ENCODE data around the gene SLIT1. TPM values are rescaled to one million over a fixed set of nuclear protein-coding genes. Genes with fewer than 3 reads are reported as not detected.

SLIT1 gene
- total and polyA plus RNA-seq, 2 of the 8 experiments (the other 6 are each of a cell fraction or from before 2014, with no cell fraction given) = 0.70 to 0.88 TPM

DNA sequence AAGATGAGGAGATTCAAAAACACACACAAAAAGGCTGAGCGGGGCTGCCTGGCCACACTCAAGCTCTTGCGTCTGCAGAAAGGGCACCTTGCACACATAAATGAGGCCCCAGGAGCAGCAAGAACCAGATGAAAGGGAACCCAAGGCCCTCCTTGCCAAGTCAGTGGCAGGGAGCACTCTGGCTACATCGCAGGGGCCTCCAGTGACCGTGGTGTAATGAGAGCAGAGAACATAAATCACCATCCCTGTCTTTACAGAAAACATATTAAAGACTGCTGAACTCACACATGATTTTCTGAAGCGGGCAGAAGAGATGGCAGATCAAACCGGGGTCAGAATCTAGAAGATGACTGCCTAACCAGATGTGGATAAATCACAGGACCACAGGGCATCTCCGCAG is 80.5 kb downstream of the SLIT1 start:
- FAIRE-seq = no peak
- POLR2A ChIA-PET (ENCODE audit: partially characterized antibody) = no interaction called here
- 89% methylated on average over 7 of the region's 7 CpGs; no CpG with 5 or more reads in 1 of the 2 experiments for WGBS, 2 experiments (ENCODE audit: extremely low coverage in 1 of 2, insufficient coverage in 1 of 2, insufficient read length in 1 of 2, insufficient replicate concordance in 2 of 2, low coverage in 1 of 2, low lambda C conversion rate in 2 of 2, missing lambda C conversion rate in 1 of 2)

More for the DNA sequence above, 80.5 kb downstream of the SLIT1 start:
- no peaks in the 10 kb centered on the region for H3K79me1 ChIP-seq (ENCODE audit: low read depth, low read length)
- no peak overlapping the region for H2BK5ac ChIP-seq (ENCODE audit: low read depth, low read length)
- no peak overlapping the region for H4K8ac ChIP-seq (ENCODE audit: extremely low read depth, insufficient read depth, low read length)
- H3K27me3 ChIP-seq (replicated peaks in 1 of 4; ENCODE audit: control insufficient read depth in 3 of 4, extremely low read depth in 1 of 4, insufficient read depth in 3 of 4, low read length in 3 of 4) = no peaks in the 10 kb centered on the region; a peak in 1 of 7 replicates
- CTCF ChIA-PET (ENCODE audit: partially characterized antibody) = interaction anchor here (1.0 to 43.6 kb wide), 3 partner anchors 31 to 459 kb away, joined by 3 to 1348 read pairs (median 759); no protein-coding TSS in a partner anchor
- no peak overlapping the region for H3K18ac ChIP-seq (ENCODE audit: extremely low read depth, low read length)
- no peak overlapping the region for H2BK20ac ChIP-seq (ENCODE audit: low read length)
- H3K14ac ChIP-seq (ENCODE audit: insufficient read length) = no peak overlapping the region
- H3K4me1 ChIP-seq (replicated peaks in 1 of 4; ENCODE audit: control insufficient read depth in 3 of 4, insufficient read depth in 4 of 4, low read length in 3 of 4) = peaks cover 0 to 17% (median 12%) of the 10 kb centered on the region in 4 experiments; a peak in 6 of 7 replicates
- H2AK5ac ChIP-seq (ENCODE audit: low read depth, low read length) = no peak overlapping the region
- TF ChIP-seq JUND (IDR thresholded peaks at IDR 0.05; ENCODE audit: low read length) (no peak), TCF12 (IDR thresholded peaks at IDR 0.05; ENCODE audit: low read depth, low read length) (no peak), CHD2 (IDR thresholded peaks at IDR 0.05; ENCODE audit: low read length) (no peak), ZNF274 (IDR thresholded peaks at IDR 0.05; ENCODE audit: borderline replicate concordance, extremely low read depth, low read length) (no peak), BRCA1 (IDR thresholded peaks at IDR 0.05; ENCODE audit: low read depth, low read length) (no peak), MAFK (IDR thresholded peaks at IDR 0.05; ENCODE audit: low read depth, low read length) (no peak), CEBPB (IDR thresholded peaks at IDR 0.05; ENCODE audit: low read depth, low read length) (no peak), POLR2AphosphoS5 (IDR thresholded peaks at IDR 0.05; ENCODE audit: low read depth, low read length) (no peak), HDAC6 (IDR thresholded peaks at IDR 0.05; ENCODE audit: low read depth, low read length) (no peak), NANOG (IDR thresholded peaks at IDR 0.05; ENCODE audit: insufficient read depth, low read depth, low read length, poor library complexity, severe bottlenecking) (no peak)
- TF ChIP-seq, protein P1, sequence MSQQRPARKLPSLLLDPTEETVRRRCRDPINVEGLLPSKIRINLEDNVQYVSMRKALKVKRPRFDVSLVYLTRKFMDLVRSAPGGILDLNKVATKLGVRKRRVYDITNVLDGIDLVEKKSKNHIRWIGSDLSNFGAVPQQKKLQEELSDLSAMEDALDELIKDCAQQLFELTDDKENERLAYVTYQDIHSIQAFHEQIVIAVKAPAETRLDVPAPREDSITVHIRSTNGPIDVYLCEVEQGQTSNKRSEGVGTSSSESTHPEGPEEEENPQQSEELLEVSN (IDR thresholded peaks at IDR 0.05) = no peak
- TF ChIP-seq, protein P2, sequence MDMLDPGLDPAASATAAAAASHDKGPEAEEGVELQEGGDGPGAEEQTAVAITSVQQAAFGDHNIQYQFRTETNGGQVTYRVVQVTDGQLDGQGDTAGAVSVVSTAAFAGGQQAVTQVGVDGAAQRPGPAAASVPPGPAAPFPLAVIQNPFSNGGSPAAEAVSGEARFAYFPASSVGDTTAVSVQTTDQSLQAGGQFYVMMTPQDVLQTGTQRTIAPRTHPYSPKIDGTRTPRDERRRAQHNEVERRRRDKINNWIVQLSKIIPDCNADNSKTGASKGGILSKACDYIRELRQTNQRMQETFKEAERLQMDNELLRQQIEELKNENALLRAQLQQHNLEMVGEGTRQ (IDR thresholded peaks at IDR 0.05; ENCODE audit: low read length) = no peak
- H2BK15ac ChIP-seq (ENCODE audit: low read length) = no peak overlapping the region
- H4K5ac ChIP-seq (ENCODE audit: insufficient read length, low read depth, low read length) = no peak overlapping the region
- no peak overlapping the region for H3K4me3 ChIP-seq (ENCODE audit: extremely low read depth in 1 of 4, insufficient read depth in 2 of 4, low read depth in 3 of 4, low read length in 4 of 4)
- no peak overlapping the region for H3K4me2 ChIP-seq (ENCODE audit: insufficient read depth in 1 of 2, low read depth in 2 of 2, low read length in 2 of 2)
- no peak overlapping the region for H3K4ac ChIP-seq (replicated peaks; ENCODE audit: insufficient read length, low read depth, low read length)
- H3K27ac ChIP-seq (ENCODE audit: low read depth, low read length) = no peak overlapping the region
- H3K9ac ChIP-seq (replicated peaks in 1 of 4; ENCODE audit: extremely low read depth in 1 of 4, low read depth in 3 of 4, low read length in 3 of 4) = no peak overlapping the region
- H3K56ac ChIP-seq (replicated peaks; ENCODE audit: insufficient read length, low read depth, low read length) = no peak overlapping the region
- DNase-seq (ENCODE audit: low read depth in 1 of 2, low spot score in 2 of 2) = no peak
- H3K23ac ChIP-seq (ENCODE audit: insufficient read length) = no peak overlapping the region
- H2BK12ac ChIP-seq (ENCODE audit: low read depth, low read length) = no peak overlapping the region
- no peaks in the 10 kb centered on the region for H3K79me2 ChIP-seq (ENCODE audit: control insufficient read depth in 1 of 2, insufficient read depth in 2 of 2, low read length in 2 of 2)
- no peak overlapping the region for H4K91ac ChIP-seq (replicated peaks; ENCODE audit: insufficient read length, low read length)
- H2BK120ac ChIP-seq (replicated peaks; ENCODE audit: low read depth, low read length) = no peak overlapping the region
- H2AFZ ChIP-seq (ENCODE audit: low read length) = no peak overlapping the region
- no peaks in the 10 kb centered on the region for H3K36me3 ChIP-seq (ENCODE audit: control insufficient read depth in 2 of 4, insufficient read depth in 4 of 4, low read length in 3 of 4)
- H4K20me1 ChIP-seq (replicated peaks in 1 of 2; ENCODE audit: control insufficient read depth in 1 of 2, insufficient read depth in 2 of 2, low read length in 2 of 2) = no peaks in the 10 kb centered on the region
- H3K23me2 ChIP-seq (ENCODE audit: low read depth, low read length) = no peaks in the 10 kb centered on the region
- H3K9me3 ChIP-seq (ENCODE audit: insufficient read depth in 2 of 2, low read depth in 1 of 2, low read length in 1 of 2) = no peaks in the 10 kb centered on the region

All from H1 (cell line).